Endothelial cell (in vitro differentiated cells): ENCODE results near the gene GDPGP1. TPM values are rescaled to one million over a fixed set of nuclear protein-coding genes. Genes with fewer than 3 reads are reported as not detected.

Experiments used
- DNase-seq: peaks from one replicate; pipeline ENCODE4 v3.0.0; 2021; ENCODE audit warnings: low spot score
- H3K27ac Mint-ChIP-seq: one replicate; pipeline ENCODE4 v1.8.0; 2021; ENCODE audit warnings: mixed read lengths, inconsistent platforms; ENCODE audit not compliant: unreplicated experiment
- H3K27me3 Mint-ChIP-seq: one replicate; pipeline ENCODE4 v1.8.0; 2021; ENCODE audit warnings: mild to moderate bottlenecking, moderate library complexity, mixed read lengths, inconsistent platforms; ENCODE audit not compliant: unreplicated experiment
- H3K36me3 Mint-ChIP-seq: one replicate; pipeline ENCODE4 v1.8.0; 2021; ENCODE audit warnings: mild to moderate bottlenecking, low read depth, mixed read lengths, inconsistent platforms; ENCODE audit not compliant: unreplicated experiment
- H3K4me1 Mint-ChIP-seq: one replicate; pipeline ENCODE4 v1.8.0; 2021; ENCODE audit warnings: mild to moderate bottlenecking, mixed read lengths, inconsistent platforms; ENCODE audit not compliant: unreplicated experiment
- H3K4me3 Mint-ChIP-seq: one replicate; pipeline ENCODE4 v1.8.0; 2021; ENCODE audit warnings: mild to moderate bottlenecking, mixed read lengths, inconsistent platforms; ENCODE audit not compliant: unreplicated experiment
- H3K9me3 Mint-ChIP-seq: one replicate; pipeline ENCODE4 v1.8.0; 2021; ENCODE audit warnings: mixed read lengths, inconsistent platforms; ENCODE audit not compliant: unreplicated experiment
- CTCF ChIP-seq: fragments of 200-600 bp; sonication (generic); IDR thresholded peaks from one replicate; pipeline ENCODE4 v1.5.0; 2021; ENCODE audit warnings: antibody characterized with exemption; ENCODE audit not compliant: unreplicated experiment
- total RNA-seq: library from RNA; stranded (reverse); fragmentation: NEBNext Ultra II Directional; extraction: Animal tissue kit (Norgen Biotek cat#: 25700); gene quantifications from one replicate; pipeline ENCODE4 v1.2.1, GENCODE V29; 2021; ENCODE audit not compliant: unreplicated experiment

GDPGP1 gene
- total RNA-seq, 1 donor from 2014 or later, result 7.7 TPM

GRCh38 chr15:90188914-90189748 lies 44.9 kb upstream of the GDPGP1 start:
- no peak for DNase-seq
- Mint-ChIP-seq H3K27me3 (peaks cover 4% of the 10 kb centered on the region), H3K4me3 (no peak overlapping the region), H3K9me3 (no peaks in the 10 kb centered on the region), H3K36me3 (no peaks in the 10 kb centered on the region), H3K27ac (no peak overlapping the region), H3K4me1 (peaks cover 16% of the 10 kb centered on the region)
- no peak for TF ChIP-seq CTCF

- Mint-ChIP-seq H3K4me1 (peaks cover 14% of the 10 kb centered on the region), H3K27ac (no peak overlapping the region), H3K36me3 (no peaks in the 10 kb centered on the region), H3K27me3 (peaks cover 1% of the 10 kb centered on the region), H3K9me3 (no peaks in the 10 kb centered on the region), H3K4me3 (no peak overlapping the region)
- TF ChIP-seq CTCF, result no peak
- no peak for DNase-seq
Observed at GRCh38 chr15:90189781-90190467, 44.1 kb upstream of the GDPGP1 start.

- TF ChIP-seq CTCF, result no peak
- no peaks in the 10 kb centered on the region for H3K36me3 Mint-ChIP-seq
- peaks cover 1% of the 10 kb centered on the region for H3K27me3 Mint-ChIP-seq
- H3K27ac Mint-ChIP-seq, result no peak overlapping the region
- H3K4me3 Mint-ChIP-seq, result no peak overlapping the region
- H3K9me3 Mint-ChIP-seq, result no peaks in the 10 kb centered on the region
- DNase-seq, result no peak
- H3K4me1 Mint-ChIP-seq, result peaks cover 14% of the 10 kb centered on the region
Observed at GRCh38 chr15:90190606-90191343, 43.2 kb upstream of the GDPGP1 start.

- H3K4me1 Mint-ChIP-seq, result peaks cover 14% of the 10 kb centered on the region
- H3K36me3 Mint-ChIP-seq, result no peaks in the 10 kb centered on the region
- DNase-seq, result no peak
- no peaks in the 10 kb centered on the region for H3K9me3 Mint-ChIP-seq
- no peak for TF ChIP-seq CTCF
- H3K27ac Mint-ChIP-seq, result no peak overlapping the region
- peaks cover 1% of the 10 kb centered on the region for H3K27me3 Mint-ChIP-seq
- no peak overlapping the region for H3K4me3 Mint-ChIP-seq
Observed at GRCh38 chr15:90191344-90191687, 42.7 kb upstream of the GDPGP1 start.
